CD4-positive, alpha-beta T cell (primary cell): ENCODE data around the gene CTAG1B. TPM values are rescaled to one million over a fixed set of nuclear protein-coding genes. Genes with fewer than 3 reads are reported as not detected.
"Not testable (repeated sequence)": the region's sequence is repeated elsewhere in the genome, so short reads cannot be mapped to it uniquely, and the experiment has no call there.

ENCODE experiments used
- ATAC-seq: fragments of 200-7000 bp; cut with Tn5 transposase; one replicate; pipeline ENCODE4 v1.10.0; 2022; ENCODE audit warnings: mild to moderate bottlenecking; ENCODE audit not compliant: poor library complexity
- CTCF ChIA-PET: fragments of 350-600 bp; sonication (Branson Sonifier 250); formaldehyde crosslinking; loops from one replicate; lab custom pipeline; 2021; ENCODE audit warnings: antibody characterized with exemption, inconsistent platforms; lab: Charles Lee
- POLR2A ChIA-PET: fragments of 350-600 bp; sonication (Branson Sonifier 250); formaldehyde crosslinking; loops from one replicate; lab custom pipeline; 2021; ENCODE audit warnings: antibody characterized with exemption, inconsistent platforms; lab: Charles Lee
- DNase-seq, 14 experiments: peaks; one replicate each; pipeline ENCODE4 v3.0.0-alpha.2; 2013 to 2020; ENCODE audit warnings: mixed read lengths in 2 of 14
- H3K27ac ChIP-seq, 2 donors: one replicate each; pipeline versions ENCODE4 v1.5.1 to v1.7.0; 2013; ENCODE audit warnings: low read length in 2 of 2, low read depth in 1 of 2, mild to moderate bottlenecking in 1 of 2
- H3K27me3 ChIP-seq, 2 experiments: 1 replicate in 1 of 2; 2 replicates in 1 of 2; pipeline versions ENCODE4 v1.6.1 to v1.7.0; 2013; ENCODE audit warnings: low read length in 2 of 2, control low read depth in 1 of 2, mild to moderate bottlenecking in 1 of 2, moderate library complexity in 1 of 2; ENCODE audit not compliant: insufficient read depth in 2 of 2, control insufficient read depth in 1 of 2
- H3K36me3 ChIP-seq: one replicate; pipeline ENCODE4 v1.6.1; 2013; ENCODE audit warnings: low read length, control low read depth; ENCODE audit not compliant: insufficient read depth
- H3K4me1 ChIP-seq: one replicate; pipeline ENCODE4 v1.6.1; 2013; ENCODE audit warnings: low read length, control low read depth; ENCODE audit not compliant: insufficient read depth
- H3K4me3 ChIP-seq: one replicate; pipeline ENCODE4 v1.5.1; 2013; ENCODE audit warnings: mild to moderate bottlenecking, low read length, moderate library complexity
- H3K9me3 ChIP-seq, 2 experiments: 1 replicate in 1 of 2; 2 replicates in 1 of 2; pipeline versions ENCODE4 v1.6.1 to v1.7.0; 2013; ENCODE audit warnings: low read length in 2 of 2, mild to moderate bottlenecking in 2 of 2, control low read depth in 1 of 2, moderate library complexity in 1 of 2; ENCODE audit not compliant: control insufficient read depth in 1 of 2, insufficient read depth in 1 of 2
- H3K27ac Mint-ChIP-seq: one replicate; pipeline ENCODE4 v1.8.0; 2020; ENCODE audit warnings: mixed read lengths
- H3K27me3 Mint-ChIP-seq: one replicate; pipeline ENCODE4 v1.8.0; 2021; ENCODE audit warnings: mixed read lengths
- H3K36me3 Mint-ChIP-seq: one replicate; pipeline ENCODE4 v1.8.0; 2021; ENCODE audit warnings: low read depth, mixed read lengths
- H3K4me1 Mint-ChIP-seq: one replicate; pipeline ENCODE4 v1.8.0; 2021; ENCODE audit warnings: low read depth, mixed read lengths
- H3K4me3 Mint-ChIP-seq: one replicate; pipeline ENCODE4 v1.8.0; 2020; ENCODE audit warnings: mild to moderate bottlenecking, mixed read lengths
- H3K9me3 Mint-ChIP-seq: one replicate; pipeline ENCODE4 v1.8.0; 2020; ENCODE audit warnings: mixed read lengths
- intact Hi-C, 2 experiments: fragments of 100-400 bp; cut with DNase I in 1 of 2; cut with micrococcal nuclease in 1 of 2; formaldehyde crosslinking; loops; one replicate each; pipeline versions ENCODE4 v1.15.1 to v1.9.0; 2023 to 2025; cut with DNase I, micrococcal nuclease
- total RNA-seq, 174 experiments: library from RNA in 2 of 174; stranded (reverse) in 2 of 174; gene quantifications; one replicate each; pipeline ENCODE4 v1.2.3 and lab custom pipeline; 2021 to 2026
- TF ChIP-seq, protein P1 (sequence below): fragments of 200-600 bp; IDR thresholded peaks from one replicate; pipeline ENCODE4 v1.8.0; 2022; ENCODE audit warnings: antibody characterized with exemption, mild to moderate bottlenecking

CTAG1B gene
- total RNA-seq, 2 experiments from 2014 or later: not detected

GRCh38 chrX:154594491-154594890 lies 24.6 kb downstream of the CTAG1B start:
- no peak overlapping the region for H3K27ac Mint-ChIP-seq
- no peaks in the 10 kb centered on the region for H3K9me3 Mint-ChIP-seq
- Histone ChIP-seq H3K27ac (no peak overlapping the region), H3K36me3 (no peaks in the 10 kb centered on the region), H3K27me3 (peaks cover 0 to 2% of the 10 kb centered on the region in 2 experiments), H3K9me3 (no peaks in the 10 kb centered on the region), H3K4me3 (no peak overlapping the region), H3K4me1 (no peaks in the 10 kb centered on the region)
- POLR2A ChIA-PET: no interaction called here
- TF ChIP-seq, protein P1, sequence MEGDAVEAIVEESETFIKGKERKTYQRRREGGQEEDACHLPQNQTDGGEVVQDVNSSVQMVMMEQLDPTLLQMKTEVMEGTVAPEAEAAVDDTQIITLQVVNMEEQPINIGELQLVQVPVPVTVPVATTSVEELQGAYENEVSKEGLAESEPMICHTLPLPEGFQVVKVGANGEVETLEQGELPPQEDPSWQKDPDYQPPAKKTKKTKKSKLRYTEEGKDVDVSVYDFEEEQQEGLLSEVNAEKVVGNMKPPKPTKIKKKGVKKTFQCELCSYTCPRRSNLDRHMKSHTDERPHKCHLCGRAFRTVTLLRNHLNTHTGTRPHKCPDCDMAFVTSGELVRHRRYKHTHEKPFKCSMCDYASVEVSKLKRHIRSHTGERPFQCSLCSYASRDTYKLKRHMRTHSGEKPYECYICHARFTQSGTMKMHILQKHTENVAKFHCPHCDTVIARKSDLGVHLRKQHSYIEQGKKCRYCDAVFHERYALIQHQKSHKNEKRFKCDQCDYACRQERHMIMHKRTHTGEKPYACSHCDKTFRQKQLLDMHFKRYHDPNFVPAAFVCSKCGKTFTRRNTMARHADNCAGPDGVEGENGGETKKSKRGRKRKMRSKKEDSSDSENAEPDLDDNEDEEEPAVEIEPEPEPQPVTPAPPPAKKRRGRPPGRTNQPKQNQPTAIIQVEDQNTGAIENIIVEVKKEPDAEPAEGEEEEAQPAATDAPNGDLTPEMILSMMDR: no peak
- no peaks in the 10 kb centered on the region for H3K27me3 Mint-ChIP-seq
- intact Hi-C loops: no loop called here
- CTCF ChIA-PET: no interaction called here
- H3K36me3 Mint-ChIP-seq: no peaks in the 10 kb centered on the region
- H3K4me1 Mint-ChIP-seq: no peaks in the 10 kb centered on the region
- DNase-seq: no peak
- ATAC-seq: no peak
- no peak overlapping the region for H3K4me3 Mint-ChIP-seq

GRCh38 chrX:154593201-154593600 lies 25.9 kb downstream of the CTAG1B start:
- ChIA-PET CTCF (no interaction called here), POLR2A (no interaction called here)
- intact Hi-C loops: no loop called here
- Mint-ChIP-seq H3K36me3 (no peaks in the 10 kb centered on the region), H3K27me3 (no peaks in the 10 kb centered on the region), H3K4me1 (no peaks in the 10 kb centered on the region), H3K9me3 (no peaks in the 10 kb centered on the region), H3K4me3 (no peak overlapping the region), H3K27ac (no peak overlapping the region)
- ATAC-seq (no peak), DNase-seq (no peak)
- Histone ChIP-seq H3K4me1 (no peaks in the 10 kb centered on the region), H3K4me3 (no peak overlapping the region), H3K36me3 (no peaks in the 10 kb centered on the region), H3K27me3 (peaks cover 0 to 2% of the 10 kb centered on the region in 2 experiments), H3K9me3 (no peaks in the 10 kb centered on the region), H3K27ac (no peak overlapping the region)
- TF ChIP-seq, protein P1: no peak

DNA sequence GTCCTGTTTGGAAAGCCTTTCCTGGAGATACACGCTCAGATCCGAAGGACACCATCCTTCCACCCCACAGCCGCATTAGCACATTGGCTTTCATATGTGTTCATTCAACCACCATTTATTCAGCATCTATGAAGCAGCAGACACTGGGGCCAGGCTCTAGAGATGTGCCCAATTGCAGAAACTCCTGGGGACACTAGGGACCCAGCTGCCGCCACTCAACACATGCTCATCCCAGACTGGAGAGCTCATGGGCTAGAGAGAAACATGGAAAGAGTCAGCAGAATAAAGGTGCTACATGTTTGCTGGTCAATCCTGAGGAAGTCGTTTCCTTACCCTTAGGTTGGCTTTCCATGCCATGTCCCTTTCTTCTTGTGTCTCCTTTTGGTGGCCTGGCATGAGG lies 26.6 kb downstream of the CTAG1B start:
- Mint-ChIP-seq H3K27me3 (no peaks in the 10 kb centered on the region), H3K27ac (no peak overlapping the region), H3K9me3 (no peaks in the 10 kb centered on the region), H3K36me3 (no peaks in the 10 kb centered on the region), H3K4me1 (no peaks in the 10 kb centered on the region), H3K4me3 (no peak overlapping the region)
- H3K4me3 ChIP-seq: no peak overlapping the region
- H3K9me3 ChIP-seq: no peaks in the 10 kb centered on the region
- TF ChIP-seq, protein P1: no peak
- H3K27ac ChIP-seq: no peak overlapping the region
- peaks cover 0 to 2% of the 10 kb centered on the region in 2 experiments for H3K27me3 ChIP-seq
- ChIA-PET CTCF (no interaction called here), POLR2A (no interaction called here)
- H3K36me3 ChIP-seq: no peaks in the 10 kb centered on the region
- intact Hi-C loops: no loop called here
- H3K4me1 ChIP-seq: no peaks in the 10 kb centered on the region
- ATAC-seq (no peak), DNase-seq (no peak)

GRCh38 chrX:154590415-154590814 lies 28.7 kb downstream of the CTAG1B start:
- H3K36me3 Mint-ChIP-seq, H3K27me3 Mint-ChIP-seq, CTCF ChIA-PET, intact Hi-C loops, H3K4me1 Mint-ChIP-seq, H3K36me3 ChIP-seq, POLR2A ChIA-PET, DNase-seq, H3K9me3 ChIP-seq, H3K27ac Mint-ChIP-seq, H3K4me3 Mint-ChIP-seq, H3K27ac ChIP-seq, H3K27me3 ChIP-seq, H3K4me1 ChIP-seq, H3K4me3 ChIP-seq, ATAC-seq, H3K9me3 Mint-ChIP-seq: not testable (repeated sequence)

DNA sequence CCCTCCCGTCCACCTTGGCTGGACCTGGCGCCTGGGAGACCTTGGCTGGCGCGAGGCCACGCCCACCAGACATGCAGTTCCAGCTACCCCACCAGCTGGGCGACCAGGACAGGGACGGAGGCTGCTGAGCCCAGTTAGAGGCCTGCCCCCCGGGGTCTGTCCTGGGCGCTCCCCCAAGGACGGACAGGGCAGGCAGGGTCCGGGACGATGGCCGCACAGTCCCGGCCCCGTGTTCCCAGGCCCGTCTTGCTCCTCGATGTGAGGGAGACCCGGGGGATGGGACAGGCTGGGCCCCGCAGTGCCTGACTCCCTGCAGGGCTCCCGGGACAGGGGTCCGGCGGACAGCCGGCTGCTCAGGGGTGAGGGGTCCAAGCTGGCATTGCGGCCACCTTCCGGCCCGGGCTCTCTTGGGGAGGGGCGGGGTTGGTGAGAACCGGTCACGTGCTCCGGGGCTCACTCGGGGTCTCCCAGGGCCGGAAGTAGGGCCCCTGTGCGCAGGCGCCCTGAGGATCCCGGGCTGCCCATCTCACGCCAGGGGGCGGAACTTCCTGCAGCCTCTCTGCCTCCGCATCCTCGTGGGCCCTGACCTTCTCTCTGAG lies 34.4 kb downstream of the CTAG1B start, which contains the start of gene CTAG1A:
CTAG1A (plus strand) TSS at position 549 of the 599 bp plus-strand sequence. CDS start 74 bp downstream, outside the sequence.
- CTCF ChIA-PET, H3K4me1 Mint-ChIP-seq, H3K4me3 Mint-ChIP-seq, H3K27ac ChIP-seq, DNase-seq, H3K36me3 ChIP-seq, H3K36me3 Mint-ChIP-seq, H3K4me1 ChIP-seq, H3K4me3 ChIP-seq, H3K27me3 ChIP-seq, H3K27ac Mint-ChIP-seq, intact Hi-C loops, H3K27me3 Mint-ChIP-seq, ATAC-seq, POLR2A ChIA-PET, H3K9me3 ChIP-seq, H3K9me3 Mint-ChIP-seq: not testable (repeated sequence)
